H1 (cell line): Measurements from ENCODE around the gene PDE4B. TPM values are rescaled to one million over a fixed set of nuclear protein-coding genes. Genes with fewer than 3 reads are reported as not detected.

Experiments
- ATF2 ChIP-seq: IDR thresholded peaks from 2 replicates; pipeline ENCODE4 v1.6.1; 2012; ENCODE audit warnings: low read length, inconsistent platforms
- CHD1 ChIP-seq: IDR thresholded peaks from 2 replicates; pipeline ENCODE4 v1.6.1; 2012; ENCODE audit warnings: low read depth, low read length, improper control_type of control experiment
- CREB1 ChIP-seq: IDR thresholded peaks from 2 replicates; pipeline ENCODE4 v1.6.1; 2012; ENCODE audit warnings: inconsistent platforms
- KDM4A ChIP-seq: IDR thresholded peaks from one replicate; pipeline ENCODE4 v1.7.1; 2012; ENCODE audit warnings: low read depth, mild to moderate bottlenecking, moderate library complexity, low read length, inconsistent platforms; ENCODE audit not compliant: severe bottlenecking
- RBBP5 ChIP-seq: IDR thresholded peaks from 2 replicates; pipeline ENCODE4 v1.7.1; 2012; ENCODE audit warnings: low read depth, mild to moderate bottlenecking, inconsistent platforms, low read length, moderate library complexity, borderline replicate concordance
- TCF12 ChIP-seq: IDR thresholded peaks from 2 replicates; pipeline ENCODE4 v1.6.1; 2011; ENCODE audit warnings: low read depth, mild to moderate bottlenecking, low read length
- ZNF274 ChIP-seq: IDR thresholded peaks from 2 replicates; pipeline ENCODE4 v1.7.0; 2012; ENCODE audit warnings: low read length, borderline replicate concordance; ENCODE audit errors: extremely low read depth
- polyA plus RNA-seq, 7 experiments: library from polyadenylated mRNA; depleted of rRNA in 3 of 7; stranded (reverse) in 5 of 7; unstranded in 2 of 7; fragments of >200 nt in 5 of 7; fragments of 200-250 nt in 2 of 7; gene quantifications; 1 replicate in 5 of 7; 2 replicates in 1 of 7; 4 replicates in 1 of 7; pipeline versions ENCODE4 v1.2.1 to v1.2.3, GENCODE V29; 2011 to 2013; ENCODE audit warnings: missing spikeins in 2 of 7, mixed read lengths in 2 of 7
- total RNA-seq: library from RNA; stranded (reverse); fragmentation: NEBNext Ultra II Directional; extraction: Animal tissue kit (Norgen Biotek cat#: 25700); gene quantifications from 2 replicates; pipeline ENCODE4 v1.2.1, GENCODE V29; 2021
- TF ChIP-seq, protein P1 (sequence below): IDR thresholded peaks from 2 replicates; pipeline ENCODE4 v1.6.1; 2012; ENCODE audit warnings: inconsistent platforms

Gene PDE4B
- total and polyA plus RNA-seq, 2 of the 8 experiments (the other 6 are each of a cell fraction or from before 2014, with no cell fraction given), result 5.0 to 15.1 TPM

DNA sequence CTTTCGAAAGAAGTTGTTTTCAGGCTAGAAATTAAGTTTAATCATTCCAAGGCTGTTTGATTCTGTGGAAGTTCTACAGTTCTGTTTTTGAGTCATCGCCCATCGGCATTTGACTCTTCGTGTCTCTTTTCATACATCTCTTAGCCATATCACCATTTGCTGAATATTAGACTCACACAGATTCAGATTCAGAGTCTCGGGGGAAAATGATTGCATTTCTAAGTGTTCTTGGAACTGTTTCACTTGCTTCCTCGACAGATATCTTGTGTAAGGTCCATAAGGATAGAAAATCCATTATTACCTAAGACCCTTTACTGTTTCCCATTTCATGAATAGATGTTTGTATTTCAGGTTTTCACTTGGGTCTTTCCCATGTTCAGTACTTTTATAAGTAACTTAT, 504.3 kb downstream of the PDE4B start (continued):
- TF ChIP-seq RBBP5 (no peak), ZNF274 (no peak), ATF2 (no peak), CREB1 (no peak), CHD1 (no peak), KDM4A (no peak), TCF12 (no peak)
- TF ChIP-seq, protein P1, sequence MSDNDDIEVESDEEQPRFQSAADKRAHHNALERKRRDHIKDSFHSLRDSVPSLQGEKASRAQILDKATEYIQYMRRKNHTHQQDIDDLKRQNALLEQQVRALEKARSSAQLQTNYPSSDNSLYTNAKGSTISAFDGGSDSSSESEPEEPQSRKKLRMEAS, result no peak
